Coronary artery (tissue), 2 donors: ENCODE results near the gene KLF16.

ENCODE experiments used
- DNase-seq: peaks from one replicate; pipeline ENCODE4 v3.0.0-alpha.2; 2017; ENCODE audit warnings: low spot score
- H3K27ac ChIP-seq, 2 donors: fragments of 200-600 bp; sonication (generic); one replicate each; pipeline ENCODE4 v1.5.1; 2016 to 2019
- H3K4me3 ChIP-seq: fragments of 200-600 bp; sonication (generic); 2 replicates; pipeline ENCODE4 v1.5.1; 2016; ENCODE audit warnings: mild to moderate bottlenecking, moderate library complexity
- TF ChIP-seq, protein P1 (sequence below): fragments of 200-600 bp; sonication (generic); IDR thresholded peaks from one replicate; pipeline ENCODE4 v1.5.1; 2019; ENCODE audit warnings: antibody characterized with exemption

Gene KLF16

DNA sequence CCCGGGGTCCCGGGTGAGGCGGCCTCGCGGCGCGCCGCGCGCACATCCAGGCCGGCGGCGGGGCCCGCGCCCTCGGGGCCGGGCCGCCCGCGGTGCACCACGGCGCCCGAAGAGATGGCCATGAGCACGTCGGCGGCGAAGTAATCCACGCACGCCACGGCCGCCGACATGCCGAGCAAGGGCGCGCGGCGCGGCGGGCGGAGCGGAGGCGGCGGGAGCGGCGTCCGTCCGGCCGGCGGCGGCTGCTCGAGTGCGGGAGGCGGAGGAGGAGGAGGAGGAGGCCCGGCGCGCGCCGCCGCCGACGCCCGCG is at the start of gene KLF16:
TSS of gene KLF16 (minus strand) at position 252 of the 310 bp plus-strand sequence. CDS start at position 170, 82 bp downstream.
- TF ChIP-seq, protein P1, sequence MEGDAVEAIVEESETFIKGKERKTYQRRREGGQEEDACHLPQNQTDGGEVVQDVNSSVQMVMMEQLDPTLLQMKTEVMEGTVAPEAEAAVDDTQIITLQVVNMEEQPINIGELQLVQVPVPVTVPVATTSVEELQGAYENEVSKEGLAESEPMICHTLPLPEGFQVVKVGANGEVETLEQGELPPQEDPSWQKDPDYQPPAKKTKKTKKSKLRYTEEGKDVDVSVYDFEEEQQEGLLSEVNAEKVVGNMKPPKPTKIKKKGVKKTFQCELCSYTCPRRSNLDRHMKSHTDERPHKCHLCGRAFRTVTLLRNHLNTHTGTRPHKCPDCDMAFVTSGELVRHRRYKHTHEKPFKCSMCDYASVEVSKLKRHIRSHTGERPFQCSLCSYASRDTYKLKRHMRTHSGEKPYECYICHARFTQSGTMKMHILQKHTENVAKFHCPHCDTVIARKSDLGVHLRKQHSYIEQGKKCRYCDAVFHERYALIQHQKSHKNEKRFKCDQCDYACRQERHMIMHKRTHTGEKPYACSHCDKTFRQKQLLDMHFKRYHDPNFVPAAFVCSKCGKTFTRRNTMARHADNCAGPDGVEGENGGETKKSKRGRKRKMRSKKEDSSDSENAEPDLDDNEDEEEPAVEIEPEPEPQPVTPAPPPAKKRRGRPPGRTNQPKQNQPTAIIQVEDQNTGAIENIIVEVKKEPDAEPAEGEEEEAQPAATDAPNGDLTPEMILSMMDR = no peak

DNA sequence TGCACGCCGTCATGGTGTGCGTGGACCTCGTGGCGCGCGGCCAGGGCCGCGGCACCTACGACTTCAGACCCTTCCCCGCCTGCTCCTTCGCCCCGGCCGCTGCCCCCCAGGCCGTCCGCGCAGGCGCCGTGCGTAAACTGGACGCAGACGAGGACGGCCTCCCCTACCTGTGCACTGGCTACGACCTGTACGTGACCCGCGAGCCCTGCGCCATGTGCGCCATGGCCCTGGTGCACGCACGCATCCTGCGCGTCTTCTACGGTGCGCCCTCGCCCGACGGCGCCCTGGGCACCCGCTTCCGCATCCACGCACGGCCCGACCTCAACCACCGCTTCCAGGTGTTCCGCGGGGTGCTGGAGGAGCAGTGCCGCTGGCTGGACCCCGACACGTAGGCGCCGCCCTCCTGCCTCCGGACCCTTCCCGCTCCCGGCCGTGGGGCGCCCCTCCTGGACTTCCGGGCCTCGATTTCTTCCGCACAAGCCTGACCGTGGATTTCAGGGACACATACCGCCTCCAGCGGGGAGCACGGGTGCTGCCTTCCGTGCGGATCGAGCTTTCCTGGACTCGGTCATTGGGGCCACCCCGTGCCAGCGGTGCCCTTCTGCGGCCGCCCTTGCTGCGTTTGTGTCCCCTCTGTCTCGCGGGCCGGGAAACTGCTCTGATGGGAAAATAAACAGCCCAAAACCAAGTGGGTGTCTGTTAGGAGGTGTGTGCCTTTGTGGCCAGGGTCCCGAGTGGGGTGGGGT is 49.6 kb upstream of the KLF16 start:
- no peak for DNase-seq
- no peak overlapping the region for H3K27ac ChIP-seq
- no peak overlapping the region for H3K4me3 ChIP-seq
- TF ChIP-seq, protein P1 = no peak

More for the DNA sequence above, at the start of gene KLF16:
- Histone ChIP-seq H3K4me3 (peak within 1 kb of the TSS; percentile 97), H3K27ac (peak within 1 kb of the TSS; percentile 82 to 95)
- no peak for DNase-seq

GRCh38 chr19:1911995-1912394 is 48.6 kb upstream of the KLF16 start:
- no peak overlapping the region for H3K27ac ChIP-seq
- TF ChIP-seq, protein P1 = no peak
- no peak overlapping the region for H3K4me3 ChIP-seq
- DNase-seq = no peak

GRCh38 chr19:1911098-1911497 is 47.7 kb upstream of the KLF16 start:
- TF ChIP-seq, protein P1 = no peak
- Histone ChIP-seq H3K4me3 (no peak overlapping the region), H3K27ac (no peak overlapping the region)
- DNase-seq = no peak

DNA sequence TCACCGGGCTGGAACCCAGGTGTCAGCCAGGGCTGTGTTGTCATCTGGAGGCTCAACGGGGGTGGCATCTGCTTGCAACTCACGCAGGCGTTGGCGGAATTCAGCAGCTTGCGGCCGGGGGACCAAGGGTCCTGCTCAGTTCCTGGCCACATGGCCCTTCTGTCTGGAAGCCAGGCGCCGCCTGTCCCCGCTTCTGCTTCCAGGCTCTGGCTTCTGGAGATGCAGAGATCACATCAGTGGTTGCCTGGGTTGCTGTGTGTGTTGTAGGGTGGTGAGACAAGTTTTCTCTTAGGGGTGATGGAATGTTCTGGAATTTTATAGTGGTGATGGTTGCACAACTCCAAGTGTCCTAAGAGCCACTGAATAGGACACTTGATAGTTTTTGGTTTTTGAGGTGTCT is 46.8 kb upstream of the KLF16 start:
- no peak for DNase-seq
- no peak overlapping the region for H3K27ac ChIP-seq
- TF ChIP-seq, protein P1 = no peak
- no peak overlapping the region for H3K4me3 ChIP-seq

- Histone ChIP-seq H3K27ac (no peak overlapping the region), H3K4me3 (no peak overlapping the region)
- DNase-seq = no peak
- TF ChIP-seq, protein P1 = no peak
Observed at GRCh38 chr19:1909761-1910080, 46.3 kb upstream of the KLF16 start.

- Histone ChIP-seq H3K4me3 (no peak overlapping the region), H3K27ac (no peak overlapping the region)
- DNase-seq = no peak
- TF ChIP-seq, protein P1 = no peak
Observed at GRCh38 chr19:1908364-1908678, 44.9 kb upstream of the KLF16 start.
